DND-41 (cell line): ENCODE results near the gene FDX1.

Experiments
- CTCF ChIP-seq: IDR thresholded peaks from 2 replicates; pipeline ENCODE4 v1.5.1; 2012; ENCODE audit warnings: borderline replicate concordance, low read length, moderate library complexity, mild to moderate bottlenecking; ENCODE audit not compliant: poor library complexity, severe bottlenecking; ENCODE audit errors: extremely low read depth
- EZH2 ChIP-seq: IDR thresholded peaks from 3 replicates; pipeline ENCODE4 v1.6.1; 2012; ENCODE audit warnings: borderline replicate concordance, low read depth, mild to moderate bottlenecking, moderate library complexity, low read length, inconsistent platforms; ENCODE audit not compliant: severe bottlenecking

GRCh38 chr11:110505528-110506284 is 76.0 kb downstream of the FDX1 start:
- TF ChIP-seq CTCF = no peak
- TF ChIP-seq EZH2 = no peak
